PC-9 (cell line): ENCODE results near the gene MRPS27.

Source experiments
- CTCF ChIP-seq: fragments of 200-600 bp; sonication (generic); conservative IDR thresholded peaks from 2 replicates; pipeline ENCODE4 v1.6.1; 2017; ENCODE audit warnings: mixed run types, antibody characterized with exemption, mild to moderate bottlenecking, moderate library complexity
- EZH2 ChIP-seq: fragments of 200-600 bp; sonication (generic); IDR thresholded peaks from 2 replicates; pipeline ENCODE4 v1.8.0; 2017; ENCODE audit warnings: antibody characterized with exemption, low read depth

- no peak for TF ChIP-seq CTCF
- no peak for TF ChIP-seq EZH2
Measured at GRCh38 chr5:72228960-72229359, 91.1 kb downstream of the MRPS27 start.
